Colon (tissue), 2 donors: ENCODE measurements around the gene HLA-DMB.
"Not testable (repeated sequence)": the region's sequence is repeated elsewhere in the genome, so short reads cannot be mapped to it uniquely, and the experiment has no call there.

Experiments
- FAIRE-seq: peaks from 2 replicates; lab custom pipeline; 2012; peaks lifted over from hg19 to GRCh38; lab: Jason Lieb, UNC
- donor health status: control.
- donor health status: control.

HLA-DMB gene

GRCh38 chr6:32950010-32950409 is 9.2 kb upstream of the HLA-DMB start:
- no peak for FAIRE-seq

DNA sequence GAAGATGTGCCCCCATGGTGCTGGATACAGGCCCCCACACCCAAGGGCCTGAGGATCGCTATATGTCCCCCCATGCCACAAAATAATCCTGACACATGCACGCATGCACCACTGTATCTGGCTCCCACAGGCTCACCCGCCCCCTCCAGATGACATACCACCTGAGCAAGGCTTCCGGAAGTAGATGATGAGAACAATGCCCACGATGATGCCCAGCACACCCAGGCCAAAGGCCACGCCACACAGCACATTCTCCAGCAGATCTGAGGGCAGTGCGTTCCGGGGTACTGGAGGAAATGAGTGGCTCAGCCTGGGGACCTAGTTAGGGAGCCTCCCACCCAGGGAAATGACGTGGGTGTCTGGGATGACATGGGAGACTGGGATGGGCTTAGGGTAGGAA is 8.3 kb upstream of the HLA-DMB start:
- no peak for FAIRE-seq

- FAIRE-seq, result no peak
Measured at GRCh38 chr6:32947552-32948465, 7.0 kb upstream of the HLA-DMB start.

DNA sequence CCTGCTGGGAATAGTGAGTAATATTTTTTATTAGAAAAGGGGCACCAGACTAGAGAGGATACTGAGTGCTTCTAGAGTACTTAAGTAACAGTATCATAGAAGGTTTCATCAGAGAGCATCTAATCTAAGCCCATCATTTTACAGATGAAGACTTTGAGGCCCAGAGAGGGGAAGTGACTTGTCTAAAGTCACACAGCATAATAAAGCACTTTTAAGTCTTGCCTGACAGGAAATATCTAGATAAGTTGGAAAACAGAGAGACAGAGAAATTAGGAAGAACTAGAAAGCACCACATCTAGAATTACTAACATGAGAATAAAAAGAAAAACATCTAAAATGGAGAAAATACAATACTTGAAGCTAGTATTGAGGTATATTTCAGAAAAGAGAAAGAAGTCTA is 6.1 kb upstream of the HLA-DMB start:
- no peak for FAIRE-seq

- FAIRE-seq, result no peak
Measured at GRCh38 chr6:32945953-32946352, 5.1 kb upstream of the HLA-DMB start.

- no peak for FAIRE-seq
Measured at GRCh38 chr6:32945108-32945760, 4.4 kb upstream of the HLA-DMB start.

GRCh38 chr6:32943864-32944649 is 3.2 kb upstream of the HLA-DMB start:
- FAIRE-seq, result no peak

- not testable (repeated sequence) for FAIRE-seq
Measured at GRCh38 chr6:32942555-32943123, 1.8 kb upstream of the HLA-DMB start.

DNA sequence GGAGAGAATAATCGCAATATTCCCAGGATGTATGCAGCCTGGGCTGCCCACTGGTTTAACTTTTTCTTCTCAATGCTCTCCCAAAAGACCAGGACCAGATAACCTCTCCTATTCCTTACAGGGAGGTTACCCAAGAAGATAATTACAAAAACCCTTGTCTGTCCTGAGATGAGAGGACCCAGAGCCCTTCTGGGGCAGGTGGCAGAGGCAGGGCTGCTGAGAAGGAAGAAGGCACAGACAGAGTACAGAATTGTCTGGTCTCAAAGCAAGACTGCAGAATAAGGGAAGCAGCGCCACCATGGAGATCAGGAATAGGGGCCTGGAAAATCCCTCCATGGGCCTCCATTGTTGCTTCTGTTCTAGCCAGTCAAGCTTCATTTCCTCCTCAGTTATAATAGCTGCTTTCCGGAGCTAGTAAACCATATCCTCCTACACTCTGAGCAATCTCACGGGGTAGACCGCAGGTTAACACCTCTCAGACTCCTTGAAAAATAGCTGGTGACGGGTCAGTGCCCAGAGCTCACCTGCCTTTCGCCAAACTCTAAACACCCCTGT is 463 bp upstream of the HLA-DMB start:
- FAIRE-seq, result no peak

DNA sequence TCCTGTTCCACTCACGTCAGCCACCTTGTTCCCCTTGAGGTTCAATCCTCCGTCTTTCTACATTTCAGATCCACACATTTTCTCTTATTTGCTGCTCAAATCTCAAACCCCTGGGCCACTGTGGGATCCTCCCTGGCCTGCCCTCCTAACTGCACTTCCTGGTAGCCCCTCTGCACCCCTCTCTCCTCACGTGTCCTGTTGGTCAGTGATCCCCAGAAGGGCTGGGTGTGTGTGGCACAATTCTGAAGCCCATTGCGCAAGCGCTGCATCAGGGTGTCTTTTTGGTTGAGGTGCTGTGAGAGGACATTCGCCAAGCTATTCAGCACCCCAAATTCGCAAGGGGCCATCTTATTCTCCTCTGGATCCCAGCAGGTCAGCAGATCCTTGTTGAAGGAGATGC is 2.3 kb downstream of the HLA-DMB start:
- no peak for FAIRE-seq

GRCh38 chr6:32937230-32937633 is 3.6 kb downstream of the HLA-DMB start:
- FAIRE-seq, result no peak

- no peak for FAIRE-seq
Measured at GRCh38 chr6:32936239-32937152, 4.3 kb downstream of the HLA-DMB start.

GRCh38 chr6:32935551-32936238 is 5.1 kb downstream of the HLA-DMB start:
- no peak for FAIRE-seq

DNA sequence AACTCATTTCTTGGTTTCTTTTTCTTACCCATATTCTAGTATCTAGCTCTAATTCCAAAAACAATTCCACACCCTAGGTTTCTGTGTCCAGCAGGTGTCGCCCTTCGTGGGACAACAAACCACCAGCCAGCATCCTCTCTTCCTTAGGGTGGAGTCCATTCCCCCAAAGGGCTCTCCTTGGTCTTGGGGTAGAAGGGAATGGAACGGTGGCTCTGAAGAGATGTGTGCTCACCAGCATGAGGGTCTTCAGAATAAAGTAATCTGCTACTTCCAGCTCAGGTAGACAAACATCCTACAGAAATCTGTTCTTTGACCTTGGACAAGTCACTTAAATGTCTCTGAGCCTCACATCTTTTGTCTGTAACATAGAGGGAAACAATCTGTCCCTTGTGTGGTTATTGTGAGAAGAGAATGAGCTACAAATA is 7.2 kb downstream of the HLA-DMB start:
- no peak for FAIRE-seq

- FAIRE-seq, result no peak
Measured at GRCh38 chr6:32932132-32932868, 8.5 kb downstream of the HLA-DMB start.

DNA sequence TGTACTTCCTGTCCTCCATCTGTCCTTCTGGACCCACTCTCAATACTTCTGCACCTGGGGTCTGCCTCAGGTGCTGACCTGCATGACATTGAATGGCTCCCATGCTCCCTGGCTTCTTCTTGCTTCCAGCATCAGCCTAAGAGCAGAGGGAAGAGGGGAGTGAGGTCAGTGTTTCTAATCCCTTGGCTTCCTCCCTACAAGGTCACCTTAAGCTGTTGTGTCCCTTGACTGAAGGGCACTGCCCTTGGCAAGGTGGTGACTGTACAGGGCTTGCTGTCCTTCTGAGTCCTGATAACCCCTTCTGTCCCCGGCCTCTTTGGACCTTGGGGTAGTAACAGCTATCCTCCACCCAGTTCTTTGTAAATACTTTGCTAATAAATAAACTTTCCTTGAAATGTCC is 9.6 kb downstream of the HLA-DMB start:
- FAIRE-seq, result no peak

GRCh38 chr6:32922083-32922482 is 18.7 kb downstream of the HLA-DMB start:
- FAIRE-seq, result no peak

GRCh38 chr6:32920715-32921114 is 20.1 kb downstream of the HLA-DMB start:
- FAIRE-seq, result peak; percentile 85

- no peak for FAIRE-seq
Measured at GRCh38 chr6:32912951-32913350, 27.9 kb downstream of the HLA-DMB start.

DNA sequence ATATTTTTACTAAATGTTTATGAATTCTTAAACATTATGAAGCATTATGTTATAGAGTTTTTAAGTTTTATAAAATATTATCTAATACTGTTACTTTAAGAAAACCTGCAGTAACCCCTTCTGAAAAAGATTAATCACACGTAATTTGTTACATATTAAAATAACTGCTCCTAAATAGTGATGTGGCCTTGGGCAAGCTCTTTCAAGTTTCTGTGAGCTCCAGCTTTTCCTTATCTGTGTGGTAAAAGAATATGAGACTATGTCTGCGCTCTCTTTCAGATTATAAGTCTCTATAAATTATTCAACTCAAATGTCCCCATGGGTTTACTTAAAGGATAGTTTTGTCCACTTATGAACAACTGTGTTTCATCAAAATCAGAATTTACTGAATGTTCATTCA is 31.9 kb downstream of the HLA-DMB start:
- no peak for FAIRE-seq
